Measurements from ENCODE around the gene POLR2J3.
"Not testable (repeated sequence)": the region's sequence is repeated elsewhere in the genome, so short reads cannot be mapped to it uniquely, and the experiment has no call there.

DNA sequence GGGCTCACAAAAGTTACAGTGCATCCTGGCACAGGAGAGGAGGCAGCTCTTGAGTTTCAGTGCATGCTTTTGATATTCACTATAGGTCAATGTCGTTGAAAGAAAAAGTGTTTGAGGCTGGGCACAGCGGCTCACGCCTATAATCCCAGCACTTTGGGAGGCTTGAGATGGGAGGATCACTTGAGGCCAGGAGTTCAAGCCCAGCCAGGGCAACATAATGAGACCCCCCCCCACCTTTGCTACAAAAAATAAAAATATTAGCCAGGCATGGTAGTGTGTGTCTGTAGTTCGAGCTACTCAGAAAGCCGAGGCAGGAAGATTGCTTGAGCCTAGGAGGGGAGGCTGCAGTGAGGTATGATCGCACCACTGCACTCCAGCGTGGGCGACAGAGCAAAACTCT lies 45.7 kb upstream of the POLR2J3 start:
- TF ChIP-seq EZH2 (IDR thresholded peaks at IDR 0.05; ENCODE audit: borderline replicate concordance, low read depth, low read length, severe bottlenecking), result not testable (repeated sequence)
- TF ChIP-seq, protein P1, sequence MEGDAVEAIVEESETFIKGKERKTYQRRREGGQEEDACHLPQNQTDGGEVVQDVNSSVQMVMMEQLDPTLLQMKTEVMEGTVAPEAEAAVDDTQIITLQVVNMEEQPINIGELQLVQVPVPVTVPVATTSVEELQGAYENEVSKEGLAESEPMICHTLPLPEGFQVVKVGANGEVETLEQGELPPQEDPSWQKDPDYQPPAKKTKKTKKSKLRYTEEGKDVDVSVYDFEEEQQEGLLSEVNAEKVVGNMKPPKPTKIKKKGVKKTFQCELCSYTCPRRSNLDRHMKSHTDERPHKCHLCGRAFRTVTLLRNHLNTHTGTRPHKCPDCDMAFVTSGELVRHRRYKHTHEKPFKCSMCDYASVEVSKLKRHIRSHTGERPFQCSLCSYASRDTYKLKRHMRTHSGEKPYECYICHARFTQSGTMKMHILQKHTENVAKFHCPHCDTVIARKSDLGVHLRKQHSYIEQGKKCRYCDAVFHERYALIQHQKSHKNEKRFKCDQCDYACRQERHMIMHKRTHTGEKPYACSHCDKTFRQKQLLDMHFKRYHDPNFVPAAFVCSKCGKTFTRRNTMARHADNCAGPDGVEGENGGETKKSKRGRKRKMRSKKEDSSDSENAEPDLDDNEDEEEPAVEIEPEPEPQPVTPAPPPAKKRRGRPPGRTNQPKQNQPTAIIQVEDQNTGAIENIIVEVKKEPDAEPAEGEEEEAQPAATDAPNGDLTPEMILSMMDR (IDR thresholded peaks at IDR 0.05; ENCODE audit: borderline replicate concordance, extremely low read depth, low read length, poor library complexity, severe bottlenecking), result not testable (repeated sequence)
